HFFc6 (cell line): ENCODE results near the gene PDE4B. TPM values are rescaled to one million over a fixed set of nuclear protein-coding genes. Genes with fewer than 3 reads are reported as not detected.

Experiments used
- DNase-seq: peaks from one replicate; pipeline ENCODE4 v3.0.0-alpha.2; 2018
- H3K27ac Mint-ChIP-seq: 2 replicates; pipeline ENCODE4 v1.8.0; 2020; ENCODE audit warnings: mild to moderate bottlenecking, mixed read lengths
- H3K27me3 Mint-ChIP-seq: 2 replicates; pipeline ENCODE4 v1.8.0; 2021; ENCODE audit warnings: mild to moderate bottlenecking, moderate library complexity, mixed read lengths; ENCODE audit not compliant: insufficient read depth
- H3K36me3 Mint-ChIP-seq: 2 replicates; pipeline ENCODE4 v1.8.0; 2021; ENCODE audit warnings: low read depth, mixed read lengths
- H3K4me1 Mint-ChIP-seq: 2 replicates; pipeline ENCODE4 v1.8.0; 2020; ENCODE audit warnings: low read depth, mixed read lengths
- H3K4me3 Mint-ChIP-seq: 2 replicates; pipeline ENCODE4 v1.8.0; 2020; ENCODE audit warnings: mild to moderate bottlenecking, moderate library complexity, mixed read lengths
- H3K9me3 Mint-ChIP-seq: 2 replicates; pipeline ENCODE4 v1.8.0; 2020; ENCODE audit warnings: mild to moderate bottlenecking, mixed read lengths
- total RNA-seq, 6 experiments: library from RNA; stranded (reverse); fragmentation: NEBNext Ultra II Directional; extraction: Animal tissue kit (Norgen Biotek cat#: 25700); gene quantifications; 2 replicates in 1 of 6; 3 replicates in 5 of 6; pipeline ENCODE4 v1.2.3, GENCODE V29; 2021
- TF ChIP-seq, protein P1 (sequence below): fragments of 200-600 bp; sonication (generic); IDR thresholded peaks from 2 replicates; pipeline ENCODE4 v1.5.0; 2021; ENCODE audit warnings: antibody characterized with exemption, mild to moderate bottlenecking

PDE4B gene
- total RNA-seq, 6 experiments from 2014 or later = 34.9 to 57.6 (median 42.8) TPM

- TF ChIP-seq, protein P1, sequence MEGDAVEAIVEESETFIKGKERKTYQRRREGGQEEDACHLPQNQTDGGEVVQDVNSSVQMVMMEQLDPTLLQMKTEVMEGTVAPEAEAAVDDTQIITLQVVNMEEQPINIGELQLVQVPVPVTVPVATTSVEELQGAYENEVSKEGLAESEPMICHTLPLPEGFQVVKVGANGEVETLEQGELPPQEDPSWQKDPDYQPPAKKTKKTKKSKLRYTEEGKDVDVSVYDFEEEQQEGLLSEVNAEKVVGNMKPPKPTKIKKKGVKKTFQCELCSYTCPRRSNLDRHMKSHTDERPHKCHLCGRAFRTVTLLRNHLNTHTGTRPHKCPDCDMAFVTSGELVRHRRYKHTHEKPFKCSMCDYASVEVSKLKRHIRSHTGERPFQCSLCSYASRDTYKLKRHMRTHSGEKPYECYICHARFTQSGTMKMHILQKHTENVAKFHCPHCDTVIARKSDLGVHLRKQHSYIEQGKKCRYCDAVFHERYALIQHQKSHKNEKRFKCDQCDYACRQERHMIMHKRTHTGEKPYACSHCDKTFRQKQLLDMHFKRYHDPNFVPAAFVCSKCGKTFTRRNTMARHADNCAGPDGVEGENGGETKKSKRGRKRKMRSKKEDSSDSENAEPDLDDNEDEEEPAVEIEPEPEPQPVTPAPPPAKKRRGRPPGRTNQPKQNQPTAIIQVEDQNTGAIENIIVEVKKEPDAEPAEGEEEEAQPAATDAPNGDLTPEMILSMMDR = no peak
- peaks cover 39% of the 10 kb centered on the region for H3K4me1 Mint-ChIP-seq
- peak overlapping the region; percentile 89 for H3K4me3 Mint-ChIP-seq
- H3K27ac Mint-ChIP-seq = no peak overlapping the region; the same call in 1 of the 2 replicates
- peaks cover 10% of the 10 kb centered on the region for H3K9me3 Mint-ChIP-seq
- peaks cover 10% of the 10 kb centered on the region for H3K36me3 Mint-ChIP-seq
- no peak for DNase-seq
- peaks cover 6% of the 10 kb centered on the region for H3K27me3 Mint-ChIP-seq
Measured at GRCh38 chr1:65791801-65792668, 660 bp upstream of the PDE4B start.

DNA sequence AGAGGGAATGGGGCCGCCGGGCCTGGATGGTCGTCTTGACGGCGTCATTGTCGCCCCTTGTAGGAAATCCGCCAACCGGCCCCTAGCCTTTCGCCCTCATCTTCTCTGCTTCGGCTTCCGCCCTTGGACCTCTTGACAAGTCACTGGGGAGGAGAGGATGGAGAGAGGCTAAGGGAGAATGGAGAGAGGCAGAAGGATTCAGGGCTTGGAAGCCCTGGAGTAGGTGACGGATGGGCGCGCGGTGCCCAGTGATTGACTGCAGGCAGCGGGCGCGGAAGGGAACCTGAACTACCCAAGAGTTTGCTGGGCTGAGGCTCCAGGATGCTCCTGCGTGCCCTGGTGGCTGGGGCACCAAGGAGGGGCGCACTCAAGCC, 651 bp downstream of the PDE4B start:
- TF ChIP-seq, protein P1 = no peak
- no peak overlapping the region; the same call in 1 of the 2 replicates for H3K27ac Mint-ChIP-seq
- peaks cover 10% of the 10 kb centered on the region for H3K9me3 Mint-ChIP-seq
- peak overlapping the region; percentile 82 for H3K4me3 Mint-ChIP-seq
- peaks cover 10% of the 10 kb centered on the region for H3K36me3 Mint-ChIP-seq
- peaks cover 39% of the 10 kb centered on the region for H3K4me1 Mint-ChIP-seq
- DNase-seq = no peak
- peaks cover 6% of the 10 kb centered on the region for H3K27me3 Mint-ChIP-seq

DNA sequence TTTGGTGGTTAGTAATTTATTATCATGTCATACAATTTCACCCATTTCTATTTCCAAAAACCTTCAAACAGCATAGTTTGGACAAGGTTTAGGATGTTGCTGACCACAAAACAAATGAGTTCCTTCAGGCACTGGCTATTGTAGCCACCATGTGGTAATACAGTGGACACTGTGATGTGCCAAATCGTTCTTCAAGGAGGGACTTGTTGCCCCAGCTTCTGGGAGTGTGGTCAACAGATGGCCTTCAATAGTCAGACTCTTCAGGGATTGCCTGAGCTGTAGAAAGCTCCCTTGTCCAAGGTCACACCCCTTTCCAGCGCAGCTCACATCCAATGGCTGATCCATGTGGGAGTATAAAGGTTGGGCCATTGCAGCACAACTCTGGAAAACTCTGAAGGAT, 2.6 kb downstream of the PDE4B start:
- peaks cover 6% of the 10 kb centered on the region for H3K27me3 Mint-ChIP-seq
- H3K27ac Mint-ChIP-seq = no peak overlapping the region
- H3K4me1 Mint-ChIP-seq = peaks cover 52% of the 10 kb centered on the region
- no peaks in the 10 kb centered on the region for H3K36me3 Mint-ChIP-seq
- TF ChIP-seq, protein P1 = no peak
- DNase-seq = no peak
- H3K9me3 Mint-ChIP-seq = no peaks in the 10 kb centered on the region
- no peak overlapping the region for H3K4me3 Mint-ChIP-seq

GRCh38 chr1:65799601-65800000, 6.9 kb downstream of the PDE4B start:
- Mint-ChIP-seq H3K36me3 (no peaks in the 10 kb centered on the region), H3K4me1 (peaks cover 44% of the 10 kb centered on the region), H3K27ac (no peak overlapping the region), H3K9me3 (no peaks in the 10 kb centered on the region), H3K27me3 (no peaks in the 10 kb centered on the region; the same call in 1 of the 2 replicates), H3K4me3 (no peak overlapping the region)
- TF ChIP-seq, protein P1 = no peak
- DNase-seq = no peak

GRCh38 chr1:65804584-65804983, 11.9 kb downstream of the PDE4B start:
- Mint-ChIP-seq H3K27ac (no peak overlapping the region), H3K4me3 (no peak overlapping the region), H3K27me3 (no peaks in the 10 kb centered on the region; the same call in 1 of the 2 replicates), H3K9me3 (no peaks in the 10 kb centered on the region), H3K4me1 (peaks cover 41% of the 10 kb centered on the region), H3K36me3 (no peaks in the 10 kb centered on the region)
- TF ChIP-seq, protein P1 = no peak
- DNase-seq = no peak
